ENCODE data around the gene KRTAP7-1. TPM values are rescaled to one million over a fixed set of nuclear protein-coding genes. Genes with fewer than 3 reads are reported as not detected.

The KRTAP7-1 gene, protein sequence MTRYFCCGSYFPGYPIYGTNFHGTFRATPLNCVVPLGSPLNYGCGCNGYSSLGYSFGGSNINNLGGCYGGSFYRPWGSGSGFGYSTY
- total RNA-seq = not detected in 2 replicates

- DNase-seq (ENCODE audit: low read depth in 2 of 2) = no peak
Observed at GRCh38 chr21:30829659-30830058, at the start of gene KRTAP7-1. KRTAP7-1 (minus strand) TSS chr21:30829759; CDS start chr21:30829698, 61 bp downstream.

DNA sequence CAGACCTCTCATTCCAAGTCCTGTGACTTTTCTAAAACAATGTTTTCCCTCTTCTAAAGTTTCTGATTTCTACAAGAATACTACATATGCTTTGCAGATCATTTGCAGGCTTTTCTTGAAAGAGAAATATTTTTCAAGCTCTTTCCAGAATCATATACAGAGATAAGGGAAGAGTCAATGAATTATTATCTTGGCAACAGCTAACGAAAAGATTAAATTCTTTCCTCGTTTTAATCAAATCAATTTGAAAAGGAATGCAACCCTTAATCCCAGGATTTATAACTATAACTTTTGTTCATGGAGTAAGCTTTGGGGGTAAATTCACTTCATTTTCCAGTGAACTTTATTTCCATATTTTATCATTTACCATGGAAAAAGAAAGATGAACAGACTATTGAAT, 45.0 kb upstream of the KRTAP7-1 start:
- no peak for DNase-seq (ENCODE audit: low read depth in 2 of 2)

DNA sequence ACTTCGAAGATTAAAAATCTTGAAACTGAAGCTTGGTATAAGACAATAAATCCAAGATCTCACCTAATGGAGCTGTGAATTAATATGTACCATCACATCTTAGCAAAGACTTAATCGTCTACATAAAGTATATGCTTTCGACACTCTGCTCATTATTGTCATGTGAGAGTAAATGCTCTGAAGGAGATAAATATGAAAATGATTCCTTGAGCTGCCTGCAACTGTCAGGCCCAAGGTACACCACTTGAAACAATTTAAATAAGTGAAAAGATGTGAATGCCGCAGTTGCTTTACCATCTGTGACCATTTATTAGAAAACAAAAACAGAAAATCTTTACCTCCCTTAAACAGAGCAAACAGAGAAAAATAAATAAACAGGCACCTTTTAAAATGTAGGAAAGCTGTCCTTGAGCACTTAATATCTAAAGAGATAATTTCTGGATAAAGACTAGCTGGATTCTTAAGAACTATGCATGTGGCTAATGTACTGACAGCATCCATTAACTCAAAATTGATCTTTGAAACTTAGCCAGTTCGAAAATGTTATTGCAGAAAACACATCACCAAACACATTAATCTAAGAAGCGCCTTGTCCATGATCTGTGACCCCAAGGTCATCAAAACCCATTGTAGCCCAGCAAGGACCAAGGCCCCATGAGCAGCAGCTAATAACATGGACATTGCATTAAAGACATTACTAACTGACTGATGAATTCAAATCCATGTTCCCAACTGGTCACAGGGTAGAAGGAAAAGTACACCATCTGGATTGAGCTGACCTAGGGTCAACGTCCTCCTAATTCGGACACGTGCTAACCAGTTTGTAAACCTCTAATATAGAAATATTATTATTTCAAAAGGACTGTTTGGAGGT, 18.3 kb upstream of the KRTAP7-1 start:
- DNase-seq (ENCODE audit: low read depth in 2 of 2) = no peak

GRCh38 chr21:30842990-30843389, 13.4 kb upstream of the KRTAP7-1 start:
- DNase-seq (ENCODE audit: low read depth in 2 of 2) = no peak

DNA sequence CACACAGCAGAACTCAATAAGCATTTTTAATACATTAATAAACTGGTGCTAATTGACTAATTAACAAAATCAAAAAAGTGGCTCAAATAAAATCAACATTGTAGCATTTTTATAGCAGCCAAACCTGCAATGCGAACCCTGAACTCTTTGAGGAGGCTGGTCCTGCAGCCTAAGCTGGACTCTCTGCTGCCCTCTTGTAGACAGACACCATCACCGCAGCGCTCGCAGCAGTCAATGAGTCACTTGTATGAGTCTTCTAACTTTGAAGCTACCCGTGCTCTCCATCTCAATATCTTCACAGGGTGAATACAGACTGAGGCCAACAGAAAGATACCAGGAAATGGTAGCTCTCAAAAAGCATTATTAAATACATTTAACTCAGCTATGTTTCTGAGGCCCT, 9.7 kb upstream of the KRTAP7-1 start:
- no peak for DNase-seq (ENCODE audit: low read depth in 2 of 2)

GRCh38 chr21:30838536-30838935, 9.0 kb upstream of the KRTAP7-1 start:
- DNase-seq (ENCODE audit: low read depth in 2 of 2) = no peak

DNA sequence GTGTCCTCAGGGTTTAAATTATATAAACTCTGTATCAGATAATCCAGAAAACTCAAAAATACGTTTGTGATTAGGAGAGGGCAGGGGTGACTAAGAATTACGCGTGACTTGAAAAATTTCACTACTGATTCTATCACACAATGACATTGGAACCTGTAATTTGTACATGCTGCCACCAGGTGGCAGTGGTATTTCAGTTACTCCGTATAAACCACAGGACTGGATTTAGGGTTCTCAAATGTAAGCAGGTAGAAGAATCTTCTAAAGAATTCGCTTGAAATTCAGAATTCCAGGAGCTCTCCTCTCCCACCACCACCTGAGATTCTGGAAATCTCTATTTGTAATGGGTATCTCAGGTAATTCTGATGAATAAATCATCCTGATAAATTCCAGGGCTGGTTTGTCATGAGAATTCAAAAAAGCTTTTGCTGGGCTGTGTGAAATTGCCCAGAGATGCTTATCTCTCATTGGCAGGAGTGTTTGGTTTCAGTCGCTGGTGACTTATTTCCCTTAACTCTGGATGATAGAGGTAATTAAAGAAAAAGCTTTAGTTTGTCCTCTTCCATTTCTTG, 1.7 kb upstream of the KRTAP7-1 start:
- no peak for DNase-seq (ENCODE audit: low read depth in 2 of 2)

GRCh38 chr21:30818837-30819610, 10.5 kb downstream of the KRTAP7-1 start:
- DNase-seq (ENCODE audit: low read depth in 2 of 2) = no peak

- no peak for DNase-seq (ENCODE audit: low read depth in 2 of 2)
Observed at GRCh38 chr21:30813174-30813573, 16.4 kb downstream of the KRTAP7-1 start, which contains the start of gene KRTAP8-1. KRTAP8-1 (minus strand) TSS chr21:30813274; CDS start chr21:30813220, 54 bp downstream.

- no peak for DNase-seq (ENCODE audit: low read depth in 2 of 2)
Observed at GRCh38 chr21:30800605-30801004, 29.0 kb downstream of the KRTAP7-1 start.

GRCh38 chr21:30793581-30794314, 35.8 kb downstream of the KRTAP7-1 start:
- DNase-seq (ENCODE audit: low read depth in 2 of 2) = no peak

DNA sequence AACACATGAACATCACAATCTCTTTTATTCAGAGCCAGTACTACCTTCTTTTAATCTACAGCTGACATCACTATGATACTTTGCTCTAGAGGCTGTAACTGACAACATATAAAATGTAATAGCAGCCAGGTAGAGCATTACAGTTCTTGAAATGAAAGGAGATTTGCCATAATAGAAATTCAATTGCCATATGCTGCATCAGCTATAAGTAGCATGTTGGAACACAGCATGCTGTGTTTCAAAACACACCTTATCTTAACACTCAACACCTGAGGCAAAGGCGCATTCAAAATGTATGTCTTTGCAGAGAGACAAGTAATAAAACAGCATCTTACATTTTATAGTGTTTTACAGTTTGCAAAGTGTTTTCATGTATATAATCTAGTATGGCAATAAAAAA, 50.3 kb downstream of the KRTAP7-1 start:
- DNase-seq (ENCODE audit: low read depth in 2 of 2) = no peak

Other genes with a start within 250 kb of the KRTAP7-1 start
- not detected in 2 replicates for gene KRTAP22-2, start 239.4 kb downstream of the KRTAP7-1 start, total RNA-seq
- gene KRTAP6-3, start 237.3 kb downstream of the KRTAP7-1 start, total RNA-seq = not detected in 2 replicates
- not detected in 2 replicates for gene KRTAP6-2, start 230.9 kb downstream of the KRTAP7-1 start, total RNA-seq
- not detected in 2 replicates for gene KRTAP22-1, start 228.7 kb downstream of the KRTAP7-1 start, total RNA-seq
- not detected in 2 replicates for gene KRTAP6-1, start 215.8 kb downstream of the KRTAP7-1 start, total RNA-seq
- not detected in 2 replicates for gene KRTAP20-1, start 213.3 kb downstream of the KRTAP7-1 start, total RNA-seq
- not detected in 2 replicates for gene KRTAP20-4, start 209.1 kb downstream of the KRTAP7-1 start, total RNA-seq
- gene KRTAP20-2, start 194.6 kb downstream of the KRTAP7-1 start, total RNA-seq = not detected in 2 replicates
- gene KRTAP20-3, start 186.9 kb downstream of the KRTAP7-1 start, total RNA-seq = not detected in 2 replicates
- not detected in 2 replicates for gene KRTAP21-3, start 111.0 kb downstream of the KRTAP7-1 start, total RNA-seq
- not detected in 2 replicates for gene KRTAP21-2, start 82.5 kb downstream of the KRTAP7-1 start, total RNA-seq
- gene KRTAP21-1, start 74.3 kb downstream of the KRTAP7-1 start, total RNA-seq = not detected in 2 replicates
- not detected in 2 replicates for gene KRTAP8-1, start 16.5 kb downstream of the KRTAP7-1 start, total RNA-seq
- gene KRTAP11-1, start 51.8 kb upstream of the KRTAP7-1 start, total RNA-seq = not detected in 2 replicates
- not detected in 2 replicates for gene KRTAP19-8, start 208.7 kb upstream of the KRTAP7-1 start, total RNA-seq